Fibroblast of lung (primary cell): ENCODE measurements around the gene XYLT1.

Experiments
- EZH2 ChIP-seq: IDR thresholded peaks from 2 replicates; pipeline ENCODE4 v1.5.1; 2012; ENCODE audit warnings: low read length, control low read depth, mild to moderate bottlenecking; ENCODE audit errors: missing control alignments
- TF ChIP-seq, protein P1 (sequence below), 2 donors: IDR thresholded peaks in 1 of 2; conservative IDR thresholded peaks in 1 of 2; 1 replicate in 1 of 2; 2 replicates in 1 of 2; pipeline ENCODE4 v1.5.1; 2011 to 2012; ENCODE audit warnings: low read length in 2 of 2, control low read depth in 1 of 2, inconsistent platforms in 1 of 2, low read depth in 1 of 2, mild to moderate bottlenecking in 1 of 2

DNA sequence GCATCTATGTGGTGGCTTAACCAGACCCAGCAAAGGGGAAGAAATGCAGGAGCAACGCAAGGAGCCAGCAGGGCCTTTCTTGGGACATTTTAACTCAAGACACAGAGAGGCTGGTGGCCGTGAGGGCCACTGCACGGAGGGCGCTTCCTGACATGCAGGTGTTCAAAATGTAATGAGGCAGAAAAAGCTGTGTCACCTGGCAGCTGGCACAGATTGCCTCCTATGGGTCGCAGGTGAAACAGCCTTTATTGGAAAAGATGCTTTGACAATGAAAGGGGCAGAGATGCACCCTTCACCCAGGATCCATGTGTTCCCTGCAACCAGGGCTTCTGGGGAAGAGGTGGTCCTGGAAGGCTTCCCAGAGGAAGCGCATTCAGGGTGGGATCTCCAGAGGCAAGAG is 219.3 kb downstream of the XYLT1 start:
- TF ChIP-seq, protein P1, sequence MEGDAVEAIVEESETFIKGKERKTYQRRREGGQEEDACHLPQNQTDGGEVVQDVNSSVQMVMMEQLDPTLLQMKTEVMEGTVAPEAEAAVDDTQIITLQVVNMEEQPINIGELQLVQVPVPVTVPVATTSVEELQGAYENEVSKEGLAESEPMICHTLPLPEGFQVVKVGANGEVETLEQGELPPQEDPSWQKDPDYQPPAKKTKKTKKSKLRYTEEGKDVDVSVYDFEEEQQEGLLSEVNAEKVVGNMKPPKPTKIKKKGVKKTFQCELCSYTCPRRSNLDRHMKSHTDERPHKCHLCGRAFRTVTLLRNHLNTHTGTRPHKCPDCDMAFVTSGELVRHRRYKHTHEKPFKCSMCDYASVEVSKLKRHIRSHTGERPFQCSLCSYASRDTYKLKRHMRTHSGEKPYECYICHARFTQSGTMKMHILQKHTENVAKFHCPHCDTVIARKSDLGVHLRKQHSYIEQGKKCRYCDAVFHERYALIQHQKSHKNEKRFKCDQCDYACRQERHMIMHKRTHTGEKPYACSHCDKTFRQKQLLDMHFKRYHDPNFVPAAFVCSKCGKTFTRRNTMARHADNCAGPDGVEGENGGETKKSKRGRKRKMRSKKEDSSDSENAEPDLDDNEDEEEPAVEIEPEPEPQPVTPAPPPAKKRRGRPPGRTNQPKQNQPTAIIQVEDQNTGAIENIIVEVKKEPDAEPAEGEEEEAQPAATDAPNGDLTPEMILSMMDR (conservative IDR thresholded peaks at IDR 0.05 in 1 of 2, IDR thresholded peaks at IDR 0.05 in 1 of 2; ENCODE audit: low read depth in 1 of 2, low read length in 2 of 2), result no peak
- no peak for TF ChIP-seq EZH2
